Measurements from ENCODE around the gene PPIG.

DNA sequence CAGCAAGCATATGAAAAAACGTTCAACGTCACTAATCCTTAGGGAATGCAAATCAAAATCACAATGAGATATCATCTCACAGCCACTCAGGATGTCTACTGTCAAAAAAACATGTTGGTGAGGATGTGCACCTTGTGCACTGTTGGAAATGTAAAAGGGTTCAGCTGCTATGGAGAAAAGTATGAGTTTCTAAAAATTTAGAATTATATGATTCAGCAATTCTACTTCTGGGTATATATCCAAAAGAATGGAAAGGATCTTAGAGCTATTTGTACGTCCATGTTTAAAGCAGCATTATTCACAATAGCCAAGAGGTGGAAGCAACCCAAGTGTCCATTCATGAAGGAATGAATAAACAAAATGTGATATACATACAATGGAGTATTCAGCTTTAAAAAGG is 60.0 kb downstream of the PPIG start:
- TF ChIP-seq GATA2 (IDR thresholded peaks at IDR 0.05; ENCODE audit: low read depth, low read length): no peak
- TF ChIP-seq GATA3 (IDR thresholded peaks at IDR 0.05; ENCODE audit: low read depth, low read length): no peak

Data from SH-SY5Y (cell line).